GM19238 (cell line): ENCODE data around the gene NUDT22.

Source experiments
- DNase-seq: peaks from one replicate; pipeline ENCODE4 v3.0.0; 2011; ENCODE audit warnings: low spot score; ENCODE audit not compliant: insufficient read length

NUDT22 gene

DNA sequence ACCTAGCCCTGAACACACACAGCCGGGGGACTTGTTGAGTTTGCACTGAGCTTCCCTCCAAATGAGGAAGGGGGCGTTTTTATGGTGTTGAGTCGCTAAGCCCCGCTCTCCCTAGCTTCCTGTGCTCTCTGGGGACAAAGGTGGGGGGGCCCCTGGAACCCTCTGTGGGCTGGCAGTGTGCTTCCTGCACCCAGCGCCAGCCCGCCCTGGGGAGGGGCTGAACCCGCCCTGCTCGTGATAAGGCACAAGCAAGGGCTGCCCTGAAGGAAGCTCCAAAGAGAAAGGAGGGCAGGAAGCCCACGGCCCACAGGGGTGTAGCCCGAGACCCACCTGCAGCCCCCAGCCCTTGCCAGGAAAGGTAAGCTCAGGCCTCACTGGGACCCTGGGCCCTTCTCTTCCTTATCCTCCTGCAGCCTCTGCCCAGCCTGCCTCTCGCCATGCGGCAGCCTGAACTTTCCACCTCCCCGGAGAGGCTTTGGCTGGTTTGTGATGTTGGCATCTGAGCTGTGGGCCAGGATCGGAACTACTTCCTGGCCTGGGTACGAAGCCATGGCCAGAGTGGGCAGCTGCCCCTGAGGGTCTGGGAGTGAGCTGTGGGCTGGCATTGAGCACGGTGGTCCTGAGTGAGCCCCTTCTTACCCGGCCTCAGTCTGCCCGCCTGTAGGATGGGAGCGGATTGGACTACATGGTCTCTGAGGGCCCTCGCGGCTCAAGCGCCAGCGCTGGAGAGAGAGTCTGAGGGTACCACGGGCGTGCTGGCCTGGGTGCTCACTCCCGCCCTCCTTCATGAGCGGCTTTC is 19.4 kb upstream of the NUDT22 start, which contains the start of gene FERMT3:
TSS of gene FERMT3 (plus strand) at position 265 of the 799 bp plus-strand sequence. CDS start 644 bp downstream, outside the sequence.
- DNase-seq = peak; percentile 71

DNA sequence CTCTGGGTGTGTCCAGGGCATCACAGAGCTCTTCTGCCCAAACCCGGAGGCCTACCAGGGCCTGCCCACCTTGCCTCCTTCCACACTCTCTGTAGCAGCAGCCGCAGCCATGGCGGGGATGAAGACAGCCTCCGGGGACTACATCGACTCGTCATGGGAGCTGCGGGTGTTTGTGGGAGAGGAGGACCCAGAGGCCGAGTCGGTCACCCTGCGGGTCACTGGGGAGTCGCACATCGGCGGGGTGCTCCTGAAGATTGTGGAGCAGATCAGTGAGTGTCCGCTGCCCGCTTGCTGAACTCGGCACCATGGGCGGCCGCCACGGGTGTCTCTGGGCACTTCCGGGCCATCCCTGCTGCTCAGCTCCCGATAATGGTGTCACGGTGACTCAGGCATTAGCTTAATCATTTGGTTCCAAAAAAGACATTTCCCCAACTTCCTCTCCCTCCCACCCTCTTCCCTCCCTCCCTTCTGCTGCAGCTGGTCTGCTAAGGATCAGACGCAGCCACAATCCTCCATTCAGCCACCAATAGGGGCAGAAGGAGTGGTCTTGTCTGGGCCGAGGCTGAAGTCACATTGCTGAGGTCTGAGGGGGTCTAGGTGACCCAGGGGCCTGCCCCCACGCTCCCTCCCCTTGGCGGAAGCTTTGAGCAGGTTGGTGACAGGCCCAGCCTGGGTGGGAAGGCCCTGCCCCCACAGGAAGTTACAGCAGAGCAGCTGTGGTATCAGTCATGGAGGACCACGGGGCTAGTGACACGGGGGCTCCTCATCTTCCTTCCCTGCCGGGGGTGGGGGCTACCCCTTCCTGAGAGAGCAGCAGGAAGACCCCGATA is 18.6 kb upstream of the NUDT22 start:
- peak; percentile 98 for DNase-seq

DNA sequence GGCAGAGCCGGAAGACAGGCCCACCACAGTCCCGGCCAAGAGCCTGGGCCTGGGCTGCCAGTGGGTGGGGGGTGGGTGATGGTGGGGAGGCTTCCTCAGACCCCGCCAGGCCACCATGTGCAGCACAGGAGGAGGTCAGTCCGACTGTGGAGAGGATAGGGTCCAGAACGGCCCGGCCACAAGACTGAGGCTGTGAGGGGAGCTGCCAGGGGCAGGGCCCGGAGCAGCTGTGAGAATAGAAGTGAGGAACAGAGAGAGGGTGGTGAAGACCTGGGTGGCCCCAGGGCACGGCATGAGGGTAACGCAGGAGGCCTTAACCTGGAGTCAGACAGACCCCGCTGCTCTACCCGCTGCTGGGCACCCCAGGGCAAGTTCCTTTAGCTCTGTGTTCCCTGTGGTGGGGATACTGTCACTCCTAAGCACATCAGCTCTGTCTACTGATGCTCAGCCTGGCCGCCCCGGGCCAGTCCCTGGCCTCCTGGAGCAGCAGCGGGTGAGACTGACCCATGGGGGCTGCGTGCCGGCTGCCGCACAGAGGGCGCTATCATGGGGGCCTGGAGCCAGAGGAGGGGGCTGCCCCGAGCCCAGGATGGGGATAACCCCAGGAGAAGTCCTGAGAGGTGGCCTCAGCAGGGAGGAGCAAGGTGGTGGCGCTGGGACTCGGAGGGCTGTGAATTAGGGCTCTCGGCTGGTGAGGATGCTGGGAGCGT is 17.8 kb upstream of the NUDT22 start:
- DNase-seq = no peak

DNA sequence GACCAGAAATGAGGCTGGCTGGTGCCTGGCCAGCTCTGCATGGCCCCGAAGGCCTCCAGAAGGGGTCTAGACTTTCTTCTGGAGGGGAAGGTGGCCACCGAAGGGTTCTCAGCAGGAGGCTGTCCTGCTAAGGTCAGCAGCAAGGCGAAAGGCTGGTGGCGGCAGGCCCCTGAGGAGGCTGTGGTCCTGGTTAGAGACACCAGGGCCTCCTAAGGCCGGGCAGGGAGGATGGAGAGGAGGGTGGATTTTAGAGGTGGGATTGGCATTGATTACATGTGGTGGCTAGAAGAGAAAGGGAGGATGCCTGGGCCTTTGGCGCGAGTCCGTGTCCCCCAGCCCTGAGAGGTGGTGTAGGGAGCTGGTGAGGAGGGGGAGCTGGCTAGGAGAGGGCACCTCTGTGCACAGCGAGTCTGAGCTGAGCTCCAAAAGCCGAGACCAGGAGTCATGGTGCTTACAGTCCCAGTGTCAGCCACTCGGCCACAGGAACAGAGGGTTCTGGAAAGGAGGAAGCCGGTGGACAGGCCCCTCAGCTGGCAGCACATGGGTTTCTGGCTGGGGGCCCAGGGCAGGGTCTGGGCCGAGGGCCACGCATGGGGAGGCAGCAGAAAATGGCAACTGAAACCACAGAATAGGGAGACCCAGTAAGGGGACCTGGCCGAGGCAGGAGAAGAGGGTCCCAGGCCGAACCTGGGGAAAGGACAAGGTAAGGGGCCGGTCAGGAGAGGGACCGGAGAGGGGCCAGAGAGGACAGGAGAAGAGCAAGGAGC is 17.1 kb upstream of the NUDT22 start:
- DNase-seq = no peak

DNA sequence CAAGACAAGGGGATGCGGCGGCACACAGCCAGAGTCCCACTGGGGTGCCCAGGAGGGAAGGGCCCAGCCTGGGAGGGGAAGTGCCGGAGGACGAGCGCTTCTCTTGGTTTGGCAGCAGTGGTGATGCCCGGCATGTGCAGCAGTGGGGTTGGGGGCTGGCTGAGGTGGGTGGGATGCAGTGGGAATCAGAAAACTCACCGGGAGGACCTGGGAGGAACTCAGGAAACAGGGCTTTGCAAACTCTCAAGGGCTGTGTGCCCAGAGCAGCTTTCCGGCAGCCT is 16.6 kb upstream of the NUDT22 start:
- no peak for DNase-seq

DNA sequence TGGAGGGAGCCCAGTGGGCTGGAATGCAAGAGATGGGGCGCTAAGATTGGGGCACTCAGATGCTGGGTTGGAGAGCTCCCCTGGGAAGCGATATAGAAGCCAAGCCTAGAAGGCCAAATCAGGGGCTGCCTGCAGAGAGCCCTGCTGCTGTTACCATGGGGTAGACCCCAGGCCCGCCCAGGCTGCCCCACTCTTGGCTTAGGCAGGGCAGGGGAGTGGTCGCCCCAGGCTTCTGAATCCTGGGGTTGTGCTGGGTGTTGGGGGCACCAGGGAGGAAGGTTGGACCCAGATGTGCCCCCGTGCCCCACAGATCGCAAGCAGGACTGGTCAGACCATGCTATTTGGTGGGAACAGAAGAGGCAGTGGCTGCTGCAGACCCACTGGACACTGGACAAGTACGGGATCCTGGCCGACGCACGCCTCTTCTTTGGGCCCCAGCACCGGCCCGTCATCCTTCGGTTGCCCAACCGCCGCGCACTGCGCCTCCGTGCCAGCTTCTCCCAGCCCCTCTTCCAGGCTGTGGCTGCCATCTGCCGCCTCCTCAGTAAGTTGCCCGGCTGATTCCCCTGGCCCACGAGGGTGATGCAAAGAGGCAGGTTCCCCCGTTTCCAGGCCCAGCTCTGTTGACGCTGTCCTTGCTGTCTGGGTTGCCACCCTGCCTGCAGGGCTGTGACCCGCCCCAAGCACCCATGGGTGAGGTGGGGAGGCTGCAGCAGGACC is 15.6 kb upstream of the NUDT22 start:
- no peak for DNase-seq

DNA sequence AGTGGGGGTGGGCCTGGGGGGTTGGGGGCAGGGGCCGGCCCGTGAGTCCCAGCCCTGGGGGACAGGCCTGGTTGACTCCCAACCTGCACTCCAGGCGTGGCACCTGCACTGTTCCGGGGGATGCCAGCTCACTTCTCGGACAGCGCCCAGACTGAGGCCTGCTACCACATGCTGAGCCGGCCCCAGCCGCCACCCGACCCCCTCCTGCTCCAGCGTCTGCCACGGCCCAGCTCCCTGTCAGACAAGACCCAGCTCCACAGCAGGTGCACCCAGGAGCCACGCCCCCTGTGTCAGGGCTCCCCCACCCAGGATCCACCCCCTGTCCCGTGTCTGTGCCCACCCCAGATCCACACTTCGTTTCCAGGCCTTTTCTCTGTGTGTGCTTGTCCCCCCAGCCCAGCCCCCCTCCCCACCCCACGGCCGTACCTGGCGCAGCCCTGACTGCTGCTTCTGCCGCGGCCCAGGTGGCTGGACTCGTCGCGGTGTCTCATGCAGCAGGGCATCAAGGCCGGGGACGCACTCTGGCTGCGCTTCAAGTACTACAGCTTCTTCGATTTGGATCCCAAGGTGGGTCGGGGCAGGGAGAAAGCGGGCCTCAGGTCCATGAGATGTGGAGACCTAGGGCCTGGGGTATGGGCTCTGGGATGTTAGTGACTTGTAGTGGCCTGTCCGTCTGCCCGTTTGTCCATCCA is 14.7 kb upstream of the NUDT22 start:
- no peak for DNase-seq

DNA sequence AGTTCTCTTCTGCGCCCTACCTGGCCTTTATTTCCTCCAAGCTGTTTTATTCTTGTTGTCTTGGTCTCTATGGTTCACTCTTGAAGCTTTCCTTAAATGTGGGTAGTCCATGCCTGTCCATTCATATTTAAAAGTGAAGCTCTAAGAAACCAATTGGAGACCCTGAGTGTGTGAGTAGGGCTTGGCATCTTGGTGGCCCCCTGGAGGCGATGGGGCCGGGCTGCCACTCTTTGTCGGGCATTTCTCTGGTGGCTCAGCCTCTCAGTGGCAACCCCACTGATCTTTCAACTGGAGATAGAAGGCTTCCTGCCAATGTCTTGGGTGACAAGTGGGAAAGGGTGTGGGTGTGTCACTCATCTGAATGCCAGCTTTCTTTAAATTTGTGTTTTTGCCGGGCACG is 9.2 kb upstream of the NUDT22 start:
- DNase-seq = no peak

DNA sequence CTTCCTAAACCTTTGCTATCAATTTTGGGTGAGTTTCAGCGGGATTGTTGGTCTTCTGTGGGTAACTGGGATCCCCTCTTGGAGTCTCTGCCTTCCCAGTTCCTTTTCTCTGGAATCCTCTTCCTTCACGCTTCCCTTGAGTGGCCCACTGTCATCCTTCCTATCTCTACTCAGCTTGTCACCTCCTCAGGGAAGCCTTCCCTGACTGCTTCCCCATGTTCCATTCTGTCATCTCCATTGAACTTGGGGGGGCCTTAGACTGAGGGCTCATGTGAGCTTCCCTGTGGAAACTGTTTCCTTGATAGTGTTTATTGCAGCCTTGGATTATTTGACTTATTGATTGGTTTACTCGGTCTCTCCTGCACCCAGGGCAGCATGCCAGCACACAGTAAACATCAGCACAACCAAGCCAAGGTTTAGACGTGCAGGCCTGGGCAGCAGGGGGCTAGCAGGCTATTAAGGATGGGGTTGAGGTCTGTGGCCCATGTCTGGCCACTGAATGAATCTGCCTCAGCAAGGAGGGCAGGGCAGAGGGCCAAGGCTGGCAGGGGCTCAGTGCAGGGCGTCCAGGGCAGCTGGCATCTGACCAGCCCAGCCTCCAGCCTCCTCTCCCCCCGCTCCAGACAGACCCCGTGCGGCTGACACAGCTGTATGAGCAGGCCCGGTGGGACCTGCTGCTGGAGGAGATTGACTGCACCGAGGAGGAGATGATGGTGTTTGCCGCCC is 7.3 kb upstream of the NUDT22 start:
- no peak for DNase-seq

DNA sequence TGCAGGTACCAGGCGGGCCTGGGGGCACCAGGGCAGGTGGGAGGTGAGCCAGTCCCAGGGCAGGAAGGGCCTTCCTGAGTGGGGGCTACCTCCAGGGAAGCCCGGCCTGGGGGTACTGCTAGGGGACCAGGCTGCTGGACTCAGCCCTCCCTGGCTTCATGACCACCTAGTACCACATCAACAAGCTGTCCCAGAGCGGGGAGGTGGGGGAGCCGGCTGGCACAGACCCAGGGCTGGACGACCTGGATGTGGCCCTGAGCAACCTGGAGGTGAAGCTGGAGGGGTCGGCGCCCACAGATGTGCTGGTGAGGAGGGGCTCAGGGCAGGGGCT is 6.8 kb upstream of the NUDT22 start:
- no peak for DNase-seq

DNA sequence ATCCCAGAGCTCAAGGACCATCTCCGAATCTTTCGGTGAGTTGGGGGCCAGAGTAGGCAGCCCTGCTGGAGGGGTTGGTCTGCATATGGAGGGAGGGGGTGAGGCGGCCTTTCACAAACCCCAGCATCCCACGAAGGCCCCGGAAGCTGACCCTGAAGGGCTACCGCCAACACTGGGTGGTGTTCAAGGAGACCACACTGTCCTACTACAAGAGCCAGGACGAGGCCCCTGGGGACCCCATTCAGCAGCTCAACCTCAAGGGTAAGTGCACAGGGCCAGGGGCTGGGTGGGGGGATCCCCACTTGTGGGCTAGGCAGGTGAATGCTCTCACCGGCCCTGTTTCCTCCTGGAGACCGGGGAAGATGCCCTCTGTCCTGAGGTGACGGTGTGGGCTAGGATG is 6.3 kb upstream of the NUDT22 start:
- DNase-seq = no peak

DNA sequence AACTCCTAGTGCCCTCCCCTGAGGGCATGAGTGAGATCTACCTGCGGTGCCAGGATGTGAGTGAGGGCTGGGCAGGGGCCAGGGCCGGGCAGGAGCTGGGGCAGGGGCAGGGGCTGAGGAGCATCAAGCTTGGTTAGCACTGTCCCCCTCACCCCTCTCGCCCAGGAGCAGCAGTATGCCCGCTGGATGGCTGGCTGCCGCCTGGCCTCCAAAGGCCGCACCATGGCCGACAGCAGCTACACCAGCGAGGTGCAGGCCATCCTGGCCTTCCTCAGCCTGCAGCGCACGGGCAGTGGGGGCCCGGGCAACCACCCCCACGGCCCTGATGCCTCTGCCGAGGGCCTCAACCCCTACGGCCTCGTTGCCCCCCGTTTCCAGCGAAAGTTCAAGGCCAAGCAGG is 5.8 kb upstream of the NUDT22 start:
- no peak for DNase-seq

DNA sequence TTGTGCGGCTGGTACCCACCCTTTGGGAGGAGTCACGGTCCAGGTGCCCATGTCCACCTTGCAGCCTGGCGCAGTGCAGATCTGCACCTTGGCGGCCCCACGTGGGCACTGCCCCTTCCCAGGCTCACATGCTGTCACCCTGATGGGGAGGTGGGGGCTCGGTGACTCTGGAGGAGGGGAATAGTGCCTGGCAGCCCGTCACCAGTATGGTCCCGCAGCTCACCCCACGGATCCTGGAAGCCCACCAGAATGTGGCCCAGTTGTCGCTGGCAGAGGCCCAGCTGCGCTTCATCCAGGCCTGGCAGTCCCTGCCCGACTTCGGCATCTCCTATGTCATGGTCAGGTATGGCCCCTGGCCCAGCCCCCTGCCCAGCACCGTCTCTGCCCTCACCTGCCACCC is 5.3 kb upstream of the NUDT22 start:
- no peak for DNase-seq

DNA sequence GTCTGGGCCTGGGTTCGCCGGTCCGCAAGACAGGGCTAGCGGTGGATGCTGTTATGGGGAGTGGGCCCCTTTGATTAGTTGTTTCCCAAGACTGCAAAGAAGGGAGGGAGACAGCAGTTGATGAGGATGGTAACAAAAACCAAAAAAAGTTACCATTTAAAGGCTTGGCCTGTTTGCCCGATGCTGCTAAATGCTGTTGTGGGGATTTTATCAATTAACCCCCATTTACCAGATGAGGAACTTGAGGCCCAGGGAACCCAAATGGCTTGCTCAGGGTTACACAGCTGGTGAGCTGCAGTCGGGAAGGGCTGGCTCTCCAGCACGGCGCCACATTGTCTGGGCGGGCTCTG is 3.4 kb upstream of the NUDT22 start:
- DNase-seq = no peak

DNA sequence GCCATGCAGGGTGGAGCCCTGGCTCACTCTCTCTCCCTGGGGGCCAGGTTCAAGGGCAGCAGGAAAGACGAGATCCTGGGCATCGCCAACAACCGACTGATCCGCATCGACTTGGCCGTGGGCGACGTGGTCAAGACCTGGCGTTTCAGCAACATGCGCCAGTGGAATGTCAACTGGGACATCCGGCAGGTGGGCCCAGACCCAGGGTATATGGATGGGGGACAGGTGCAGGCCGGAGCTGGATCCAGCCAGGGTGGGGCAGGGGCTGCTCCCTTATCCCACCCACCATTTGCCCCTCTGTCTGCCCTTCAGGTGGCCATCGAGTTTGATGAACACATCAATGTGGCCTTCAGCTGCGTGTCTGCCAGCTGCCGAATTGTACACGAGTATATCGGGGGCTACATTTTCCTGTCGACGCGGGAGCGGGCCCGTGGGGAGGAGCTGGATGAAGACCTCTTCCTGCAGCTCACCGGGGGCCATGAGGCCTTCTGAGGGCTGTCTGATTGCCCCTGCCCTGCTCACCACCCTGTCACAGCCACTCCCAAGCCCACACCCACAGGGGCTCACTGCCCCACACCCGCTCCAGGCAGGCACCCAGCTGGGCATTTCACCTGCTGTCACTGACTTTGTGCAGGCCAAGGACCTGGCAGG is 2.9 kb upstream of the NUDT22 start:
- no peak for DNase-seq

DNA sequence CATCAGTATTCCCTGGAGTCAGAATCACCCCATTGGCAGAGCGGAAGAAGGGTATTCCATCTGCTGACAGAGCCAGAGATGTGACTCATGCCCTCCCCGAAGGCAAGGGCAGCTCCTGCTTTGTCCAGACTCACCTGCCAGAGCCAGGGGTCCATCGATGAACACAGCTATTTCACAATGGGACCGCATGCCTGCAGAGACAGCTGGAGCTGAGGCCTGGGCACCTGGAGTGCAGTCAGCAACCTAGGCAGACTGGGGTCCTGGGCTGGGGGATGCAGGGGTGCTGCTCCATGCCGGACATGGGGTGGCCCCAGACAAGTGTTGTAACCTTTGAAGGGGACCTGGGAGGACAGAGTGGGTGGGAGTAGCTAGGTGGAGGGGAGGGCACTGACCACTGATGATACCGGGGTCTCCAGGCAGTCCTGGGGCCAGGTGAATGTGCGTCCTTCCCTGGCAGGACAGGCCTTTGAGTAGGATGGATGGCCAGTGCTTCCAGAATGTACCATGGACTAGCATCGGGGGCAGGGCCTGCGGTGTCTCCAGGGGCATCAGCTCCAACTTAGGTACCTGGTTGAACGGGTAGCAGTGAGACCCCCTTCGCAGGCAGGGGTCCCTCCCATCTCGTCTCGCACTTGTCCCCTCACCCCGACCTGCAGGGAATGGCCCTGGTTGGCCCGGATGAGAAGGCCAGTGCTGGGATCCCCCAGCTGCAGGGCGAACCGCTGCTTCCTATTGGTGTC is 1.8 kb upstream of the NUDT22 start:
- no peak for DNase-seq

DNA sequence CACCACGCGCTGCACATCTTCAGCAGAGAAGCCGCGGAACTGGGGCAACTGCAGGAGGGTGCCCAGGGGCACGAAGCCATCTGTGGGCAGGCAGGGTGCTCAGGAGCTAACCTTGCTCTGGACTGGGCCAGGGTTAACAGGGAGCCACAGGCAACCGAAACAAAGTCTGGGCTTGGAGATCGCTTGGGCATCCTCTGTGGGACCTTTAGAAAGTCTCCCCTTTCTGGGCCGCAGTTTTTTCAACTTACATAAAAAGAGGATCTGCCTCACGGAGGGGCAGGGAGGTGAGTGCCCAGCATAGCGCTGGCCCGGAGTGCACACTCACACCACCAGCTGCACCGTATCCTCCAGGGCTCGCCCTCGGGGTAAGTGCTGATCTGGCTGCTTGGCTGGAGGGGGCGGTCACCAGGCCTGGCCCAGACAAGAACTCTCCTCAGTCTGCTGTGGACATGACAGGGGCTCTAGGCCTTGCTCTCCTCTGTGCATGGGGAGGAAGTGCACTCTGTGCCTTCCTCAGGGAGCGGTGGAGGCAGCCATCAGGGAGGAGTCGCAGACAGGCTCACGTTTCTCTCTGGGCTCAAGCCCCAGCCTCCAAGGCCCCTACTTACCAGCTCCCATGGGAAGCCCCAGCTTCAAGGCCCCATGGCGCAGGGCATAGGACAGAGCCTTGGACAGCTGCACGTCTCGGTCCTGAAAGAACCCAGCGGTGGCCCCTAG is 1.0 kb upstream of the NUDT22 start:
- no peak for DNase-seq

DNA sequence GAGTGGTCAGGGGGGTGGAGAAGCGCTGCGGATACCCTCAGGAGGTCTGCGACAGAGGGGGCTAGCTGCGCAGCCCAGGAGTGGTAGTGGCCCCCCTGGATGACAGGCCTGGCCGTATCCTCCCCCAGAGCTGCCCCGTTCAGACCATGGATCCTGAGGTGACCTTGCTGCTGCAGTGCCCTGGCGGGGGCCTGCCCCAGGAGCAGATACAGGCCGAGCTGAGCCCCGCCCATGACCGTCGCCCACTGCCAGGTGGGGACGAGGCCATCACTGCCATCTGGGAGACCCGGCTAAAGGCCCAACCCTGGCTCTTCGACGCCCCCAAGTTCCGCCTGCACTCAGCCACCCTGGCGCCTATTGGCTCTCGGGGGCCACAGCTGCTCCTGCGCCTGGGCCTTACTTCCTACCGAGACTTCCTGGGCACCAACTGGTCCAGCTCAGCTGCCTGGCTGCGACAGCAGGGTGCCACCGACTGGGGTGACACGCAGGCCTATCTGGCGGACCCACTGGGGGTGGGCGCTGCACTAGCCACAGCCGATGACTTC is 505 bp downstream of the NUDT22 start:
- peak; percentile 71 for DNase-seq
